Prostate gland (tissue), 2 donors: ENCODE results near the gene OTULINL.

Experiments
- POLR2A ChIP-seq: fragments of 450-650 bp; IDR thresholded peaks from one replicate; pipeline ENCODE4 v1.6.1; 2016; ENCODE audit warnings: antibody characterized with exemption, mild to moderate bottlenecking
- POLR2AphosphoS5 ChIP-seq: sonication (generic); formaldehyde crosslinking; IDR thresholded peaks from one replicate; pipeline ENCODE4 v1.6.1; 2017; ENCODE audit warnings: antibody characterized with exemption
- TF ChIP-seq, protein P1 (sequence below), 4 experiments: fragments of 200-600 bp in 2 of 4; fragments of 450-650 bp in 2 of 4; sonication (generic) in 2 of 4; IDR thresholded peaks; 1 replicate in 3 of 4; 2 replicates in 1 of 4; pipeline ENCODE4 v1.5.1; 2016 to 2019; ENCODE audit warnings: antibody characterized with exemption in 4 of 4, mild to moderate bottlenecking in 2 of 4, moderate library complexity in 2 of 4

DNA sequence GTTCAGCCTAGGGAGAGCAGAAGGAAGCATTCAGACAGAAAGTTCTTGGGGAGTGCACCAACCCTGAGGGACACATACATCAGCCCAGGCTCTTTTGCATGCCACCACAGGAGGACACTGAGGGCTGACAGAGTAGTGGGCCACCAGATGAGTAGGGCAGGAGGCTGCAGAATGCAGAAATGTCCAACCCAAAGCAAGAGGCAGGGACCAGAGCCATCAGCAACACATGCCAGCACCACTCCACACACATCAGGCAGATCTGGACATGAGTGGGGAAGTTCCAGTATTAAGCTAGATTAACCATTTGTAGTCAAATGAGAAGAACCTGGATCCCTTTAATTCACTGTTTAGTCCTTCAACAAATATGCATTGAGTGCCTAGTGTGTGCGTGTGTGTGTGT, 35.7 kb upstream of the OTULINL start:
- TF ChIP-seq POLR2A = no peak
- TF ChIP-seq, protein P1, sequence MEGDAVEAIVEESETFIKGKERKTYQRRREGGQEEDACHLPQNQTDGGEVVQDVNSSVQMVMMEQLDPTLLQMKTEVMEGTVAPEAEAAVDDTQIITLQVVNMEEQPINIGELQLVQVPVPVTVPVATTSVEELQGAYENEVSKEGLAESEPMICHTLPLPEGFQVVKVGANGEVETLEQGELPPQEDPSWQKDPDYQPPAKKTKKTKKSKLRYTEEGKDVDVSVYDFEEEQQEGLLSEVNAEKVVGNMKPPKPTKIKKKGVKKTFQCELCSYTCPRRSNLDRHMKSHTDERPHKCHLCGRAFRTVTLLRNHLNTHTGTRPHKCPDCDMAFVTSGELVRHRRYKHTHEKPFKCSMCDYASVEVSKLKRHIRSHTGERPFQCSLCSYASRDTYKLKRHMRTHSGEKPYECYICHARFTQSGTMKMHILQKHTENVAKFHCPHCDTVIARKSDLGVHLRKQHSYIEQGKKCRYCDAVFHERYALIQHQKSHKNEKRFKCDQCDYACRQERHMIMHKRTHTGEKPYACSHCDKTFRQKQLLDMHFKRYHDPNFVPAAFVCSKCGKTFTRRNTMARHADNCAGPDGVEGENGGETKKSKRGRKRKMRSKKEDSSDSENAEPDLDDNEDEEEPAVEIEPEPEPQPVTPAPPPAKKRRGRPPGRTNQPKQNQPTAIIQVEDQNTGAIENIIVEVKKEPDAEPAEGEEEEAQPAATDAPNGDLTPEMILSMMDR (IDR thresholded peaks at IDR 0.05) = no peak
- TF ChIP-seq POLR2AphosphoS5 = no peak
